Mesothelial cell of epicardium (in vitro differentiated cells): Measurements from ENCODE around the gene SAPCD2. TPM values are rescaled to one million over a fixed set of nuclear protein-coding genes. Genes with fewer than 3 reads are reported as not detected.

ENCODE experiments used
- DNase-seq, 2 experiments: peaks; one replicate each; pipeline ENCODE4 v3.0.0; 2021; ENCODE audit warnings: low spot score in 2 of 2; ENCODE audit not compliant: unreplicated experiment in 2 of 2
- H3K27ac Mint-ChIP-seq: 2 replicates; pipeline ENCODE4 v1.8.0; 2021; ENCODE audit warnings: mixed read lengths
- H3K27me3 Mint-ChIP-seq: 2 replicates; pipeline ENCODE4 v1.8.0; 2021; ENCODE audit warnings: low read depth, mixed read lengths
- H3K36me3 Mint-ChIP-seq: 2 replicates; pipeline ENCODE4 v1.8.0; 2021; ENCODE audit warnings: mixed read lengths
- H3K4me1 Mint-ChIP-seq: 2 replicates; pipeline ENCODE4 v1.8.0; 2021; ENCODE audit warnings: mixed read lengths
- H3K4me3 Mint-ChIP-seq: 2 replicates; pipeline ENCODE4 v1.8.0; 2021; ENCODE audit warnings: mild to moderate bottlenecking, moderate library complexity, mixed read lengths
- H3K9me3 Mint-ChIP-seq: 2 replicates; pipeline ENCODE4 v1.8.0; 2021; ENCODE audit warnings: mixed read lengths
- CTCF ChIP-seq: fragments of 200-600 bp; sonication (generic); IDR thresholded peaks from one replicate; pipeline ENCODE4 v1.5.0; 2021; ENCODE audit warnings: antibody characterized with exemption; ENCODE audit not compliant: unreplicated experiment
- total RNA-seq: library from RNA; stranded (reverse); gene quantifications from 3 replicates; pipeline ENCODE4 v1.2.1, GENCODE V29; 2021

The SAPCD2 gene
- total RNA-seq, 1 donor from 2014 or later = 5.9 TPM

- no peak for TF ChIP-seq CTCF
- Mint-ChIP-seq H3K9me3 (no peaks in the 10 kb centered on the region), H3K36me3 (peaks cover 8% of the 10 kb centered on the region), H3K4me1 (no peaks in the 10 kb centered on the region), H3K4me3 (no peak overlapping the region), H3K27ac (no peak overlapping the region), H3K27me3 (no peaks in the 10 kb centered on the region)
- DNase-seq = no peak
Observed at GRCh38 chr9:137019891-137020683, 50.3 kb downstream of the SAPCD2 start.

DNA sequence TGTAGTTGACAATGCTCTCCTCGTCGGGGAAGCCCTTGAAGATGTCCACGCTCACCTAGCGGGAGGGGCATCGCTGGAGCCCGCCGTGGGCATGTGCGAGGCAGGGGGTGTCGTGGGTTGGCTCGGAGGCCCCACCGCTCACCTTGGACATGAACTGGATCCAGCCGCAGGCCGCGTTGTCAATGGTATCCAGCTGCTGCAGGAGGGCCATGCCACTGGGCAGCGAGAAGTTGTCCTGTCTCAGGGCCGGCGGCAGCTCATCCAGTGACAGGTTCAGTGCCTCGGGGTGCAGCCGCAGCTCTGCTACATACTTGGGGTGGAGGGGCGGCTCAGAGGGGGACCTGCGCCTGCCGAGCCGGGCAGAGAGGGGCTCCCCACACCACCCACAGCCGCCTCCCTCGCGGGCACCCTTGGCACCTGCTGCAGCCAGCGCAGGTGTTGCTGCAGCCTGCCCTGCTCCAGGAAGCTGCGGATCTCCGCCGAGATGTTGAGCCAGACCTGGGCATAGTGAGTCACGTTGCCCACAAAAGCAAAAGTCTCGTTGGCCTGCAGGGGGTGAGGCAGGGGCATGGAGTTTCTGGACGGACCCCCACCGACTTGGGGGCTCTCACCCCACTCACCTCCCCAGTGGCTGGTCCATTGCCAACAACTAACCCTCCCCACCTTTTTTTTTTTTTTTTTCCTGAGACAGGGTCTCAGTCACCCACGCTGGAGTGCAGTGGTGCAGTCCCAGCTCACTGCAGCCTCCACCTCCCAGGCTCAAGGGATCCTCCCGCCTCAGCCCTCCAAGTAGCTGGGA, 51.4 kb downstream of the SAPCD2 start:
- no peak for TF ChIP-seq CTCF
- no peaks in the 10 kb centered on the region for H3K27me3 Mint-ChIP-seq
- no peak overlapping the region for H3K4me3 Mint-ChIP-seq
- H3K9me3 Mint-ChIP-seq = no peaks in the 10 kb centered on the region
- no peak for DNase-seq
- peaks cover 10% of the 10 kb centered on the region for H3K36me3 Mint-ChIP-seq
- no peaks in the 10 kb centered on the region for H3K4me1 Mint-ChIP-seq
- no peak overlapping the region for H3K27ac Mint-ChIP-seq

DNA sequence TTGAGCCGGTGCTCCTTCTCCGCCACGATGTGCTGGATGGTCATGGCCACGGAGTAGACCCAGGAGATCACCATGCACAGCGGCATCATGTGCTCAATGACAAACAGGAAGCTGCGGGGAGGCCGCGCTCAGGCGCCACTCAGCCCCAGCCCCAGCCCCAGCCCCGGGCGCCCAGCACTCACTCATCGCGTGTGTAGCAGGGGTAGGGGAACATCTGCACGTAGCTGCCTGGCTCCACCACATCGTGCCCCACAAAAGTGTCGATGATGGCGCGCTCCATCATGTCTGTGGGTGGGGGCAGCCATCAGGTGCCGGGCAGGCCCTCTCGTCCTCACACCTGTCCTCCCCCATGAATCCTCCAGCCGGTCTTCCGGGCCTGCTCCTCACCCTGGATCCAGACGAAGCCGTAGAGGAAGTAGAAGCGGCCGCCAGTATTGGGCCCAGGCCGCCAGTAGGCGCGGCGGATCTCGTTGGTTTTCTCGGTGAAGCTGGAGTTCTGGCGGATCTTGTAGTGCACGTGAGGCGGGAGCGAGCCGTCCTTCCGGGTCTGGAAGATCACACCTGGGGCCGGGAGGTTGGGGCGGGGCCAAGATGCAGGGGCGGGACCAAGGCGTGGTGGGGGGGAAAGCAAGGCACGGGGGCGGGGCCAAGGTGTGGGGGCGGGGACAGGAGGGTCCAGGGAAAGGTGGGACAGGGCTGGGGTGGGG, 52.4 kb downstream of the SAPCD2 start:
- H3K4me1 Mint-ChIP-seq = no peaks in the 10 kb centered on the region
- H3K4me3 Mint-ChIP-seq = no peak overlapping the region
- no peak overlapping the region for H3K27ac Mint-ChIP-seq
- no peaks in the 10 kb centered on the region for H3K27me3 Mint-ChIP-seq
- no peaks in the 10 kb centered on the region for H3K9me3 Mint-ChIP-seq
- no peak for TF ChIP-seq CTCF
- DNase-seq = no peak
- H3K36me3 Mint-ChIP-seq = peaks cover 10% of the 10 kb centered on the region

DNA sequence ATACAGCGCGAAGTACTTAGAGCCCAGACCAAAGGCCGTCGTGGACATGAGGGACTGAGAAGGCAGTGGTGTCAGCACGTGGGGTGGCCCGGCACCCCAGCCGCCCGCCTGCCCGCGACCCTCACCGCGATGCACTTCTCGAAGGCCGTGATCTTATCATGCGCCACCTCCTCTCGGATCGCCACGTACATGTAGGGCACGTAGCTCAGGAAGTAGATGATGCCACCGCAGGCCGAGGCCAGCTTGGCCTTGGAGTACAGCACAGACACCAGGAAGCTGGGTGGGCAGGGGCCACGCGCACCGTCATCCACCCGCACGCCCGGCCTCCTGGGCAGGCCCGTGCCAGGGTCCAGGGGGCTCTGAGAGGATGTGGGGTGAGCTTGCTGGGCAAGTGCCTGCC, 53.3 kb downstream of the SAPCD2 start:
- H3K27ac Mint-ChIP-seq = no peak overlapping the region
- no peaks in the 10 kb centered on the region for H3K9me3 Mint-ChIP-seq
- no peak for TF ChIP-seq CTCF
- no peak for DNase-seq
- H3K4me3 Mint-ChIP-seq = no peak overlapping the region
- H3K4me1 Mint-ChIP-seq = no peaks in the 10 kb centered on the region
- H3K36me3 Mint-ChIP-seq = peaks cover 13% of the 10 kb centered on the region
- no peaks in the 10 kb centered on the region for H3K27me3 Mint-ChIP-seq

DNA sequence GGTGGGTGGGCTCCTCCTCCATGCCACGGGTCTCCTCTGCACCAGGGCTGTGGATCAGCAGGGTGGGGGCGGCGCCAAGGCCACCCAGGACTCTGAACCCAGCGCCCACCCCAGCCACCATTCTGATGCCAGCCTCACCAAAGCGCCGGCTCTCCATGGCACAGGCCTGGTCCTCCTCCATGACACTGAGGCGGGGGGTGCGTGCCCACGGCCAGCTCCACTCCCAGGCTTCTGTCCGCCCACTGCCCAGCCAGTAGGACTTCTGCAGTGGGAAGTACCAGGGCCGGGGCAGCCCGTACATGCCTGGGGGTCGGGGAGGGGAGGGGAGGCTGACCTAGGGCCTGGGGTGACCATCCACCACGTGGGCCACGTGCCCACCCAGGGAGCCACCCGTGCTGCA, 53.9 kb downstream of the SAPCD2 start:
- no peak overlapping the region for H3K27ac Mint-ChIP-seq
- no peak overlapping the region for H3K4me3 Mint-ChIP-seq
- no peaks in the 10 kb centered on the region for H3K4me1 Mint-ChIP-seq
- H3K36me3 Mint-ChIP-seq = peaks cover 14% of the 10 kb centered on the region
- no peak for DNase-seq
- no peaks in the 10 kb centered on the region for H3K27me3 Mint-ChIP-seq
- TF ChIP-seq CTCF = no peak
- H3K9me3 Mint-ChIP-seq = no peaks in the 10 kb centered on the region
